Stimulated activated CD4-positive, alpha-beta T cell treated with anti-CD3 and anti-CD28 coated beads, Interleukin-1b, Interleukin-23, amount 100 ng/mL, for 1 hour (primary cell): Measurements from ENCODE around the gene BGN.

Experiments
- DNase-seq, 2 donors: peaks; one replicate each; pipeline ENCODE4 v3.0.0-alpha.2; 2020; ENCODE audit warnings: low read depth in 2 of 2

Gene BGN

GRCh38 chrX:153482376-153483015 is 12.3 kb upstream of the BGN start:
- DNase-seq = no peak

- DNase-seq = no peak
Observed at GRCh38 chrX:153485396-153486080, 9.2 kb upstream of the BGN start.

DNA sequence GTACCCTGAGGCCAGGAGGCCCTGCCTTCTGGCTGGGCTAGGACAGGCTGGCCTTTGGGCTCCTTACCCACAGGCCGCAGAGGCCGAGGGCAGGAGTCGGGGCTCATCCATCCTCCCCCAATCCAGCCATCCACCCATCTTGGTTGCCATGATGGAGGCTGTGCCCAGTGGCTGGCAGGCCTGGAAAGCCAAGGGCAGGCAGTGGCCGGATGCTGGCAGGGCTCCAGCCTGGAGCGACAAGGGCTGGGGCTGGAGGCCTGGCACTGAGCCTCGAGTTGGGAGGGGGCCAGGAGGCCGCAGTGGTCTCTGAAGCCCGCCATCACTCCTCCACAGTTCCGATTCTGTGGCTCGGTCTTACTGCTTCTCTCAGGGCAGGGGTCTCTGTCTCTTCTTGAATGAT is 8.6 kb upstream of the BGN start:
- DNase-seq = no peak

GRCh38 chrX:153487590-153488071 is 7.1 kb upstream of the BGN start:
- DNase-seq = no peak

DNA sequence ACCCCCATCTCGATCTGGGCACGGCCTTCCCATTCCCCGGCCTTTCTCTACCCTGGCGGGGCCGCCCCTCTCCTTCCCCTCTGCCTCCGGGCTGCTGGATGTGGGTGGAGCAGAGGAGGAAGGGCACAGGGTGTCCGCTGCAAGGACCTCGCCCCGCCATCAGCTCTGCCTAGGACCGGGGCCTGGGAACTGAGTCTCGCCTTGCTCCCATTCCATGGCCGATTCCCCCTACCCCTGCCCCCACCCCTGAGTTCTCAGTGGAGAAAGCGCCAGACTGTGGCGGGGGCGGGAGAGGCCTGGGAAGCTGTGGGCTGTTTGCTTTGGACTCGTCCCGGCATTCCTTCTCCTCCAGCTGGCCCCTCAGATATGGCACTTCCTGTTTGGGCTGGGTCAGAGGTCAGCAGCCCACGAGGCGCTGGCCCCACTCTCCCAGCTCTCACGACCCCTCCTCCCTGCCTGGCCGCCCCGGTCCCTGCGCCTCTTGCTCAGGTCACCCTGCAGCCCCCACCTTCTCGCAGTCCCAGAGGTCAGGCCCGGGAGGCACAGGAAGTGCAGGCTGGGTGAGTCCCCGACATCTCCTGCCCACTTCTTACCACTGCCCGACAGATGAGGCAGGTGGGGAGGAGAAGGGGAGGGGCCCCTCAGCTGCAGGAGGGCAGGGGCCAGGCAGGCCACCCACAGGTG is 6.4 kb upstream of the BGN start:
- no peak for DNase-seq

DNA sequence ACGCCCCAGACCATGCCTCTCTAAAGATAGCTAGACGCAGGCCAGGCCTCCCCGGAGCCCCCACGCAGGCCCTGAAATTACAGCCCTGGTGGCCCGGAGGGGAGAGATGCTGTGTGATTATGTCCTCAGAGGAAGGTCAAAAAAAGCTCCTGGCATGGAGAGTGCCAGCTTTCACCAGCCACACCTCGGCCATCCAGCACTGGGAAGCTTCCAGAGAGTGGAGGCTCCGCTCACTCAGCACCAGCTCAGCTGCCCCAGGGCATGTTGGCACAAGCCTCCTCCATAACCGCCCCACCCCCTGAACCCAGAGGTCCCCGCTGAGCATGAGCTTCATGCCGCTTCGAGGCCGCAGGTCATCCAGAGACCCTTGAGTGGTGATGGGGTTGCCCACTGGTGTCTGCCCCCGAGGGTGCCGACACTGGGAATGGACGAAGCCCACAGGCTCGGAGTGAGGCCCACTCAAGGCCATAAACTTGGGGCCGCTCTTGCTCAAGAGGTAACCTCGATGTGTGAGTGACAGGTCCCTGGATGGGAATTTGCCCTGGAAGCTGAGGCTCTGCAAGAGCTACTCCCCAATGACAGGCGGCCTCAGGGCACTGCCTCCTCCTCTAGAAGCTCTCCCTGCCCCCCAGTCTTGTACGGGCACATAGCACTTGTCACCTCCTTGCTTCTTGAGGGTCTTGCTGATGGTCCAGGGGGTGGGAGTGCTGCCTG is 4.4 kb upstream of the BGN start:
- DNase-seq = no peak

DNA sequence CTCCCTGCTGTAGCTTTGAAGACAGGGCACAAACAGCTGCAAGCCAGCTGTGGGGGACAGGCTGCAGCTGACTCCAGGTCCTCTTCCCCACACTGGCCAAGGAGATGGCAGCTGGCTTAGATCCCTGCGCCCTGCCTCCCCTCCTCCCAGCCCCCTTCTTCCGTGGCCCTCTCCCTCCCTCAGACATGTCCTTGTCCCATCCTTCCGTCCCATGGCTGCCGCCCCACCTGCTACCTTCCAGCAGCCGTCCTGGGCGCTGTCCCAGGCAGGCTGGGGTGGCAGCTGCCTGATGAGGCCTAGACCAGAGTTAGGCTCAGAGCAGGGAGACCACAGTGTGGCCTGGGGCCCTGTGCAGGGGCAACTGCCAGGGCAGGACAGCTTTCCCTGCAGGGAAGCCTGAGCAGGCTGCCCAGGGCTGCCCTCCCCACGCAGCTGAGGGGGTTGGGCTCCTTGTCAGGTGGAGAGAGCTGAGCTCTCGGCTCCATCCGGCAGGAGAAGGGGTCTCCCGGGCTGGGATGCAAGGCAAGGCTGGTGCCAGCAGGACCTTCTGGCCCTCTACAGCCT is 3.3 kb upstream of the BGN start:
- DNase-seq = no peak

GRCh38 chrX:153491918-153492317 is 2.9 kb upstream of the BGN start:
- no peak for DNase-seq

DNA sequence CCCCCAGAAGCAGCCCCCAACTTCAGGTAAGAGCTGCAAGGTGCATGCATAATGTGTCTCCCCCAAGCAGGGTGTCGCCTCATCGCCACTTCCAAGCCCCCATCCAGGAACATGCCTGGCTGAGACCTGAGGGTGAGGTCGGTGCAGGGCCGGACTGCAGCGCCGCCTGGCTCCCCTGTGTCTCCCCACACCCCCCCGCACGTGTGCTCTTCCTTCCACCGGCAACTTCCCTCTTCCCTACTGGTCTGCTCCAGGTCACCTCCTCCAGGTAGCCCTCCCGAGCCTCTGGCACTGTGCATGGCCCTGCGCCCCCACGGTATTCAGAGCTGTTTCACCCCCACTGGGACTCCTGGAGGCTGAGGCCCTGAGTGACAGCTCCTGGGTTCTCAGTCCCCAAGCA is 2.2 kb upstream of the BGN start:
- DNase-seq = no peak

DNA sequence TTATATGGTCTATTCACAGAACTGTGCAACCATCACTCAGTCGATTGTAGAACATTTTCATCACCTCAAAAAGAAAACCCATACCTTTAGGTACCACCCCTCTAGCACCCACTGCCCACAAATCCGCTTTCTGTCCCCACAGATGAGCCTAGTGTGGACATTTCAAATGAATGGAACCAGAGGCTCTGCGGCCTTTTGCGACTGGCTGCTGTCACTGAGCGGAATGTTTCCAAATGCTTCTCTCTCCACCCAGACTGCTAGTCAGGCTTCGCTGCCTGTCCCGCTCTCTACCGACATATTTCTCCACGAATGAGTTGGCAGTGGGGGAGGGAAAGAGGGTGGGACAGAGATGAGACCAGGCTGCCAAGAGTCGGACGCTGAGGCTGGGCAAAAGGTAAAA is 1.7 kb upstream of the BGN start:
- no peak for DNase-seq

DNA sequence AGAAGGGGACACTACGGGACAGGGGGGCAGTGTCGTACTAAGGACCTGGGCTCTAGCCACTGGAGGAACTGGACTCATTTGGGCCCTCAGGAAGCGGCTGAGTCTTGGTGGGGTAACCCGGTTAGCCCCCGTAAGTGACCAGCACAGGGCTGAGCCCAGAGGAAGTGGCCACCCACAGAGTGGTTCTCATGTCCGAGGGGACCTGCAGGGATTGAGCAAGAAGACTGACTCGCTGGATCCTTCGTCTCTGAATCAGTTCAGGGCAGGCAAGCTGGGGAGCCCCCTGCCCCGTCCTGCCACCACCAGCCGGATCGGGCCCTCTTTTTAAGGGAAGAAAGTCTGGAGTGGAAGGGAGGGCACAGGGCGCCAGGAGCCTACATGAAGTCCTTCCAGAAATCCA is 719 bp upstream of the BGN start:
- no peak for DNase-seq

- DNase-seq = no peak
Observed at GRCh38 chrX:153495362-153495751, 577 bp downstream of the BGN start.

DNA sequence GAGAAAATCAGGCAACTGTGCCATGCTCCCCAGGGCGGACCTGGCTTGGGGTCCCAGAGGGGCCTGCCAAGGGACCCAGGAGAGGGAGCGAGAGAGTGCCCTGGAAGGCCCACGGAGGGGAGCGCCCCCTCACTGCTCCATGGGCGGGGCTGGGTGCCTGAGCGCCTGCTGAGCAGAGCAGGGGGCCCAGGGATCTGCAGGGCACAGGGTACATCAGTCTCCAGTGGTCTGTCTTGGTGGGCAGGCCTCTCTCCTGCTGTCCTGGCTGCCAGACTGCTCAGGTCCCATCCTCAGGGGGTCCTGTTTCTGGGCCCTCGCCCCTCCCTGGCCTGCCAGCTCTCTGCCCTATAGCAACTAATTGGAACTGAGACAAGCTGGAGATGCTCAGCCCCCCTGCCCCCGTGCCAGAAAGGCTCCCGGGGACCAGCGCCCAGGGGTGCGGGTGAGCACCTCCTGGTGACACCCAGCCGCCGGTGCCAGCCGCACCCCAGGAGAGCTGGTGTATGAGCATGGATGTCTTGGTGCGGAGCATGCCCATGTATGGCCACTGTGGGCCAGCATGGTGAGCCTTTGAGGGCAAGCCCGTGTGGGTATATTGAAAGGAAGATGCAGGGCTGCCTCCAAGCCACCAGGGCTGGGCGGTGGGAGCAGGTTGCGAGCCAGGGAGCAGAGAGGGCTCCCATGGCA is 1.3 kb downstream of the BGN start:
- no peak for DNase-seq

DNA sequence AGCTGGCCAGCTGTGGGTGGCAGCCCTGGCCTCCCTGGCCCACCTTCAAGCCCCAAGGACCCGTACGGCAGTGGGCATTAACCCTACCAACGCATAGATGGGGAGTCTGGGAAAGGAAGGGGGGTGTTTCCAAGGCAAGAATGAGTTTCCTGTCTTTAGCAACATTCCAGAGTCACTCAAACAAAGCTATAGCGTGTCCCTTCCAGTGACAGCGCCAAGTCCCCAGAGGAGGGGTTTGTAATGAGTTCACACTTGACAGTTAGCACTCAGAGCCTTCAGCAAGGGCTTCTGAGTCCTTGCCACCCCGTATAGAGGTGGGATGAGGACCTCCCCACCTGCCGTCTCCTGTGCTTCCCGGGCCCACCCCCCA is 1.8 kb downstream of the BGN start:
- DNase-seq = no peak

GRCh38 chrX:153498453-153498852 is 3.7 kb downstream of the BGN start:
- DNase-seq = no peak

DNA sequence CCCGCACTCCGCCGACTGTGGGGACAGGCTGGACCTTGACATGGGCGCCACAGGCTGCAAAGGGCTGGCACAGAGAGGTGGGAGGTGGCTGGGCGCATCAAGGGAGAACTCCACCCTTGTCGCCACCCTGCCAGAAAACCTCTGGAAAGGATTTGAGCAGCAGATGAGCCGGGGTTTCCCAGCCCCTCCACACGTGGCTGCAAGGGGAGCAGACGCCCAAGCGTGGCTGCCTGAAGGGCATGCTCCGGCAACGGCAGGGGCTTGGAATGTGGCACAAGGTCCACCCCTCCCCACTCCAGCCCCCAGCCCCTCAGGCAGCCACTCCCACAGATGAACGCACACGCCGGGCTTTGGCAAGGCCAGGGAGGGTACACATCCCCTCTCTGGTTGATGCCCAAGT is 4.6 kb downstream of the BGN start:
- no peak for DNase-seq

GRCh38 chrX:153499876-153500275 is 5.1 kb downstream of the BGN start:
- no peak for DNase-seq

DNA sequence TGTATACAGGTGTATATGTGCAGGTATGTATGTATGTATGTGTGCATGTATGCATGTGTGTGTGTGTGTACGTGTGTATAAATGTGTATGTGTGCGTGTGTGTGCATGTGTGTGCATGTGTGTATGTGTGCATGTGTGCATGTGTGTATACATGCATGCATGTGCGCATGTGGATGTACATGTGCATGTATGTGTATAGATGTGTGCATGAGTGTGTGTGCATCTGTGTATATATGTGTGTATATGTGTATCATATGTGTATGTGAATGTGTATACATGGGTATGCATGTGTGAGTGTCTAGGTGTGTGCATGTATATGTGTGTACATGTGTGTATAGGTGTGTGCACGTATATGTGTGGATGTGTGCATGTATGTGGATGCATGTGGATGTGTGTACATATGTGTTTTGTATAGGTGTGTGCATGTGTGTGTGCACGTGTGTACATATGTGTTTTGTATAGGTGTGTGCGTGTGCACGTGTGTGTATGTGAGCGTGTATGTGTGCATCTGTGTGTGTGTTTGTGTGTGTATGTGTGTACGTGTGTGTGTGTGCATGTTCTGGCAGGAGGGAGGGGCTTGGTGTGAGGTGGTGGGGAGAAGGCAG is 6.0 kb downstream of the BGN start:
- no peak for DNase-seq

DNA sequence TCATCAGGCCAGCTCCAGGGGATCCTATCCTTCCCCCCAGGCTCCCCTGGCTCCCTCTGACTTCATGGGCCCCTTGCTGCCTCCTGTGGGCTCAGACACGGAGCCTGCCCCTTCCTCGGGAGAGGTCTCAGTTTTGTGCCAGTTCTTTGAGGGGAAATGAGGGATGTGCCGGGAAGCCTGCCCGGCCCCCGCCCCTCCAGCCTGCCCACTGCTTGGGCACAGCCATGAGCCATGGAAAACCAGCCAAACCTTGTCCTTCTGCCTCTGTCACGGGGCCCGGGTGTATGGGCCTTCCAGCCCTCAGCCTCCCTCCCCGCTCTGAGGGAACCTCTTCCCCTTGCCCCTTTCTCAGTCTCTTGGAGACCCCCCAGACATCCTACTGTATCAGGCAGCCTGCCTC is 6.8 kb downstream of the BGN start:
- no peak for DNase-seq

- DNase-seq = no peak
Observed at GRCh38 chrX:153502131-153502530, 7.4 kb downstream of the BGN start.

- DNase-seq = no peak
Observed at GRCh38 chrX:153502796-153503195, 8.0 kb downstream of the BGN start.
